HG03342 (cell line): ENCODE data around the gene ACBD5.
"Not testable (repeated sequence)": the region's sequence is repeated elsewhere in the genome, so short reads cannot be mapped to it uniquely, and the experiment has no call there.

Experiments
- ATAC-seq: cut with Tn5 transposase; IDR thresholded peaks from one replicate; pipeline ENCODE4 v1.9.1; 2021; ENCODE audit warnings: mild to moderate bottlenecking, moderate library complexity; ENCODE audit not compliant: unreplicated experiment

The ACBD5 gene, protein sequence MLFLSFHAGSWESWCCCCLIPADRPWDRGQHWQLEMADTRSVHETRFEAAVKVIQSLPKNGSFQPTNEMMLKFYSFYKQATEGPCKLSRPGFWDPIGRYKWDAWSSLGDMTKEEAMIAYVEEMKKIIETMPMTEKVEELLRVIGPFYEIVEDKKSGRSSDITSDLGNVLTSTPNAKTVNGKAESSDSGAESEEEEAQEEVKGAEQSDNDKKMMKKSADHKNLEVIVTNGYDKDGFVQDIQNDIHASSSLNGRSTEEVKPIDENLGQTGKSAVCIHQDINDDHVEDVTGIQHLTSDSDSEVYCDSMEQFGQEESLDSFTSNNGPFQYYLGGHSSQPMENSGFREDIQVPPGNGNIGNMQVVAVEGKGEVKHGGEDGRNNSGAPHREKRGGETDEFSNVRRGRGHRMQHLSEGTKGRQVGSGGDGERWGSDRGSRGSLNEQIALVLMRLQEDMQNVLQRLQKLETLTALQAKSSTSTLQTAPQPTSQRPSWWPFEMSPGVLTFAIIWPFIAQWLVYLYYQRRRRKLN

DNA sequence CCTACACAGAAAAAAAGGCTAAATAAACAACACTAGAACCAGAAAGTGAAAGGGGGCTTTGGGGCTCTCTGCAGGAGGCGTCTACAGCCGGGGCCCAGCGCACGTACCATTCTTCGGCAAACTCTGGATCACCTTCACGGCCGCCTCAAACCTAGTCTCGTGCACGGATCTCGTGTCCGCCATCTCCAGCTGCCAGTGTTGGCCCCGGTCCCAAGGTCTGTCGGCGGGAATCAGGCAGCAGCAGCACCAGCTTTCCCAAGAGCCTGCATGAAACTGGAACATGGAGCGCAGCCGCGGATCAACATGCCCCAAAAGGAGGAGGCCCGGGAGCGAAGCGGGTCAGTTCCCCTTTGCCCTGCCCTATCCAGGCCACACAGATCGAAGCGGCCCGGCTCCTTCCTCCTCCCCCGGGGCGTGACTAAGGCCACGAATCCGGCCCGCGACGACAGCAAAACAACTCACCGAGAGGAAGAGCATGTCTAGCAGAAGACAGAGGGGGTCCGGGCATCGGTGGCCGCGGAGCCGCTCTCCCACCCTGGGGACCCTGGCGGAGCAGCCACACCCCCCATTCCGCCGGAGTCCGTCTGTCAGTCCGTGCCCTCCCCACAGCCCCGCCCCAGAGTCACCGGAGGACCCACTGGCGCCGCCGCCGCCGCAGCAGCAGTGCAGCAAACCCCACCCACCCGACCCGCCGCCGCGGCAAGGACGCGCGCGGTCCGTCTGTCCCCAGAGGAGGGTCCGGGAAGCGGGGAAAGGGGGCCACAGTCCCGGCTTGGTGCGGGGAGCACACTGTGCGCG, at the start of gene ACBD5:
TSS of gene ACBD5 (minus strand) at position 586 of the 798 bp plus-strand sequence. CDS start at position 477, 109 bp downstream.
- ATAC-seq = peak; percentile 46

DNA sequence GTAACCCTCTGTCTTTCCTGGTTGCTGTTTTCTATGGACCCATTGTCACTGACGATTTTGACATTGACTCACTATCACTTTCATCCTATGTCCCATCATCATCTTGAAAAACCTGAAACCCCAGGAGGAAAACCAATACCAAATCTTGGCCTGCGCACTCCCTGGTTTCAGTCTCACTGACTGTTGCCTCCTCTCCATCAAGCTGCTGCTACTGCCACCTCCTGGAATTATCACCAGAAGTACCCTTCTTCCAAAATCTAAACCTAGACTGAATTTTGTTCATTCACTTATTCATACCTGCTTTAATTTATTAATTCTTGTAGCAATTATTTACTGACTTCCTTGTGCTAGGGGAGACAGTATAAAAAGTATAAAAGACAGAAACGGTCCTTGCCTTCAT, 44.5 kb upstream of the ACBD5 start:
- no peak for ATAC-seq

DNA sequence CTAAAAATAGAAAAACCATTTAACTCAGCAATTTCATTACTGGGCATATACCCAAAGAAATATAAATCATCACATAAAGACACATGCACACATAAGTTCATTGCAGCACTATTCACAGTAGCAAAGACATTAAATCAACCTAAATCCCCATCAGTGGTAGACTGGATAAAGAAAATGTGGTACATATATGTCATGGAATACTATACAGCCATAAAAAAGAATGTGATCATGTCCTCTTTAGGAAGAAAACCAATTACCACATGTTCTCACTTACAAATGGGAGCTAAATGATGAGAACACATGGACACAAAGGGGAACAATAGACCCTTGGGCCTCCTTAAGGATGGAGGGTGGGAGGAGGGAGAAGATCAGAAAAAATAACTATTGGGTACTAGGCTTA, 36.0 kb upstream of the ACBD5 start:
- ATAC-seq = no peak

DNA sequence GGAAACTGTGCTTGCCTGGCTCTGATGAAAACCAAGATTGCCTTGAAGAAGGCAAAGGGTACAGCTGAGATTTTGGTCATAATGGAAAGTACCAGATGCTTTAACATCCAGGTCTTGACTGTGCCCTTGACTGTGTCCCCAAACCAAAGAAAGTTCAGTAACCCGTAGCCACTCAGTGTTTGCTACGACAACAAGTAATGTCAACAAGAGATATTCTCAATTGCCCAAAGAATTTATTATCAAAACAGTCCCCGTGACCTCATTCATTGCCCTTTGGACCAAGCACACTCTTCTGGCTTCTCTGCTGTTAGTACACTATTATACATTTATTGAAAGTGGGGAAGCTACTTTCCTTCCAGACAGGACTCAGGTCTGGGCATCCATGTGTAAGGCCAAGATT, 25.4 kb upstream of the ACBD5 start:
- ATAC-seq = not testable (repeated sequence)

DNA sequence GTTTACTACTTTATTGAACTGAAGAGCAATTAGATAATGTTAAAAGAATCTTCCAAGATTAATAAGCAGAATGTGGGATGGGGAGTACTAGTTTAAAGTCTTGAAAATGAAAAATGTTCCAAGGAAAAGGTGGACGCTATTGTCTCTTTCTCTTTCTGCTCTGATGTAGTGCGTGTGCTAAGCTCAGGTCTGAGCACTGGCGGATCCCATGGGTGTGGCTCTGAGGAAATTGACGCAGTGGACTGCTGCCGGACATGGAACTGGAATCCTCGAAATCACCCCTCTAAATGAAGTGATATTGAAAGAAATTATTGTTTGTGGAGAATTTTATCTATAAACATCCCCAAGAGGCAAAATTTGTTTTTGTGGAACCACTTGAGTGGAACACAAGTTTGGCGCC, 22.2 kb upstream of the ACBD5 start:
- ATAC-seq = not testable (repeated sequence)

DNA sequence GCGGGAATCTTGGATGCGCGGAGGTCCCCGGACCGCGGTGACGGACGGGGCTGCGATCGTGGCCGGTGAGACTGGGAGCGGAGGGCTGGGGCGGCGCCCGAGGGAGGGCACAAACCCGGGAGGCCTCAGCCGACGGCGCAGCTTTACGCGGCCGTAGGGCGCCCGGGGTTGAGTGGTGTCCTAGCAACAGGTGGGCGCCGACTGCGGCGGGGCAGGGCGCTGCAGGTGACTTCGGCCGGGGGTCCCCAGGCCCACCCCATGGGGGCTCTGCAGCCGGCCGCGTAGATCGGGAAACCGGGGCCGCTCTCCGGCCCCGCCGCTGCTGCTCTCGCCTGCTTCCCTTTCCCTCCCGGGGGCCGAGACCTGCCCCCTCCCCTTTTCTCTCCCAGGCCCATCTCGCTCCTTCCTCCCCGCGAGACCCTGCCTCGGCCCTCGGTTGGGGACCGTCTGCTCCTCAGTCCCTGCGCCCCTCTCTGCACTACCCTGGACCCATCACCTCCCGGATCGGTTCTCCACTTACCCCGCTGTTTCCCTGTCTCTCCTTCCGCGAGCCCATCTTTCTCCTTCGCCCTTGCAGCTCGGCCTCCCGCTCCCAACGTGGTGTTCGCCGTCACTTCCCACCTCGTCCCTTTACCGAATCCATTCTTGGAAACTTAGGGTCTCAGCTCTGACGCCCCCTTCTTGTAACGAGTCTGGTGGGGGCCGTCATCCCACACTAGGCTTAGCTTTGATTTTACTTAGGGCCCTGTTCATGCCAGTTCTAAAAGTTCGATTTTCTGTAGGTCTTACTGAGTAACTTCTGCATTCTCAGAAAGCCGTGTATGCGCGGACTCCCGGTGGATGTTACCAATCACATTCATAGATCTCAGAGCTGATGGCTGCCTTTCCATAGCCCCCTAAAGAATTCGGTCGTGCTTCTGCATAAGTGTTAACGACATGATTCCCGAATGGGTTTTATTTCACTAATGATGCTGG, 18.5 kb upstream of the ACBD5 start:
- no peak for ATAC-seq

DNA sequence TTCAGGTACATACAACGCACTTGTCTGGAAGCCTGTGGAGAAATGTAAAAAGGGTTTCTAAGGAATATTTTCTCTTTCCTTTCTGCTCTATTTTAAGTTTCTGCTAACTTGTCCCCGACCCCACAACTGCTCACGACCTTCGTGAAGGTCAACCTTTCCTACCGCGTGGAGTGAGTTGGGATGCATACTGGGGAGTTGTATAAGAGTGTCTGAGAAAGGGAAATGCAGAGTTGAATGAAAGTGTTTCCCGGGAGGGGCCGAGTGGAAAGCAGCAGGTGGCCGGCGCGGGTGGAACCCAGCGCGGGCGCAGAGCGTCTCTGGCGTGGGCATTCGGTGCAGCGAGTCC, 17.9 kb upstream of the ACBD5 start:
- ATAC-seq = no peak

DNA sequence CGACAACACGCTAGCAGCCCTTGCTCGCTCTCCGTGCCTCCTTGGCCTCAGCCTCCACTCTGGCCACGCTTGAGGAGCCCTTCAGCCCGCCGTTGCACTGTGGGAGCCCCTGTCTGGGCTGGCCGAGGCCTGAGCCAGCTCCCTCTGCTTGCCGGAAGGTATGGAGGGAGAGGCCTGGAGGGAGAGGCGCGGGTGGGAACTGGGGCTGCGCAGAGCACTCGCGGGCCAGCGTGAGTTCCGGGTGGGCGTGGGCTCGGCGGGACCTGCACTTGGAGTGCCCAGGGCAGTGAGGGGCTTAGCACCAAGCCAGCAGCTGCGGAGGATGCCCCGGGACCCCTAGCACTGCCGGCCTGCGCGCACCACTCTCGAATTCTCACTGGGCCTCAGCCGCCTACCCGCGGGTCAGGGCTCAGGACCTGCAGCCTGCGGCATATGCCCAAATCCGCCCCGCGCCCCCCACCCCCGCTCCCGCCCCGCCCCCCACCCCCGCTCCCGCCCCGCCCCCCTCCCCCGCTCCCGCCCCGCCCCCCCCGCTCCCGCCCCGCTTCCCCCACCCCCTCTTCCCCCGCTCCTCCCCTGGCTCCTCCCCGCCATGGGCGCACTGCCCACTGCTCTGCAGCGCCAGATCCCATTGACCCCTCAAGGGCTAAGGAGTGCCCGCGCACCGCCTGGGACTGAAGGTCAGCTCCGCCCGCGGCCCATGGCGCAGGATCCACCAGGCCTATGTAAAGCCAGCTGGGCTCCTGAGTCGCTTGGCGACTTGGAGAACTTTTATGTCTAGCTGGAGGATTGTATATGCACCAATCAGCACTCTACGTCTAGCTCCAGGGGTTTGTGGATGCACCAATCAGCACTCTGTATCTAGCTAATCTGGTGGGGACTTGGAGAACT, 15.9 kb upstream of the ACBD5 start:
- ATAC-seq = no peak

DNA sequence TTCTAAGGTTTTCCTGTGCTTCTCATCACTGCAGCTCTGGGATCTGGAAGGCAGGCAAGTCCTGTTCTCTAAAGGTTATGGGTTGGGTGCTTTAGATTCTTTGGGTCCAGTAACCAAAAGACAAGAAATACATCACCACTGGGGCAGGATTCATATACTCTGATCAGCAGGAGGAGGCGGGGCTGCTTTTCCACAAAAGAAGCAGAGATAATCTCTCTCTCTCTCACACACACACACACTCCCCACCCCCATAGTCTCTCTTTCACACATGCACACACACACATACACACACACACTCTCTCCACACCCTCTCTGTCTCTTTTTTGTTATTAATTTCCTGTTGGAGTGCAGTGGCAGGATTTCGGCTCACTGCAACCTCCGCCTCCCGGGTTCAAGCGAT, 13.0 kb upstream of the ACBD5 start:
- no peak for ATAC-seq

DNA sequence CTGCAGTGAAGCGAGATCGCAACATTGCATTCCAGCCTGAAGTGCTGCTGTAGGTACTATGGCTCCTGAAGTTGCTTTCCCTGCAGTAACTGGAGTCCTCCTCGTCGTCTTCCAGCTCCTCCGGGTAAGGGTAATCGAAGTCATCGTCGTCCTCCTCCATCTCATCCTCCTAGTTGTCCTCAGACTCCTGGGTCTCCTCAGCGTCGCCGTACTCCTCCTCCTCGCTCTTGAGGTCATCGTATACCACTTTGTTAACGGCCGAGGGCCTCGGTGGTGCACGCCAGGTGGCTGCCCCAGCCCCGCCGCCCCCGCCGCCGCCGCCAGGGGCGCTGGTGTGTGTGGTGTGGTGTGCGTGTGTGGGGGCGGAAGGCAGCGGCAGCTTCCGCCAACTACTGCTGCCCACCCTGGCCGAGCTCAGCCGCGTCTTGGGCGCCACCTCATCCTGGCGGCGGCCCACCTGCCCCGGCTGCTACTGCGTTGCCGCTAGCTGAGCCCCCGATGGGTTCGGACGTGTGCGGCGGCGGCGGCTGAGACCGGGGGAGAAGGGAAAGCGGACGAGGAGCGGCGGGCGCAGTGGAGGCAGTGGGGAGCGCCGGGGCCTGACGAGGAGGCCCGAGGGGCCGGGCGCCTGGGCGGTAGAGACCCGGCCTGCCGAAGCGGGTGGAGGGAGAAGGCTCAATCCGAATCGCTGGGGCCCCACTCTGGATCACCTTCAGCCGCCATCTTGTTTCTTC, 11.8 kb upstream of the ACBD5 start:
- ATAC-seq = peak; percentile 99

DNA sequence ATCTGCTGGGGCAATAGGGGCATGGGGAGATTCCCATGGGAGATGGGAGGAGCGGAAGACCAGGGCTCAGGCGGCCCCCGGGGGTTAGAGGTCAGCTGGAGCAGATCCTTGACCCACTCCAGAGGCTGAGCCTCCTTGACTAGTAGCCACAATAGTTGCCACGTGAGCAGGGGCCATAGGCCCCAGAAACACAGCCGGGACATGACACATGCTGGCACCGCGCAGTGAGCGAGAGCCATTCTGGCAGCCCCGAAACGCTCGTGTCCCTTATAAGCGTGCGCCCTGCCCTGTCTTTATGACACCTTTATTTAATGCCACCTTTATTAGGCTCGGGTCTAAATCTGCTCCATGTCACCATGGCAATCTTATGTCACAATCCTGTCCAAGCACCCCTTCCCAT, 11.0 kb upstream of the ACBD5 start:
- no peak for ATAC-seq

DNA sequence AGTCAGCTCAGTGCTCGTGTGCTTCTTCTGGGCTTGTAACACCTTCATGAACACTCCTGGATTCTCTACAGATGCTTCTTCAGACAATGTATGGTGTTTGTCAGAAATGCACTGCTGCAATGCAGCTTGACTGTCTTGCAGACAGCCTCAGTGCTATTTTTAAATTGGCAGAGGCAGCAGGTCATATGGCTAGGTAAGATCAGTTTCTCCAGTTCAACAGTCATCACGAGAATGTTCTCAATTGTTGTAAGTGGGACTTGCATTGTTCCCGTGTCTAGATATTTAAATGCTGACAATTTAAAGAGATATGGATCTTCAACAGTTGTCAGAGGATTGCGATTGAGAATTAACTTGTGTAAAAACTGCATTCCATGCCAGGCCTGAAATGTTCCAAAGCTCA, 7.6 kb upstream of the ACBD5 start:
- no peak for ATAC-seq

DNA sequence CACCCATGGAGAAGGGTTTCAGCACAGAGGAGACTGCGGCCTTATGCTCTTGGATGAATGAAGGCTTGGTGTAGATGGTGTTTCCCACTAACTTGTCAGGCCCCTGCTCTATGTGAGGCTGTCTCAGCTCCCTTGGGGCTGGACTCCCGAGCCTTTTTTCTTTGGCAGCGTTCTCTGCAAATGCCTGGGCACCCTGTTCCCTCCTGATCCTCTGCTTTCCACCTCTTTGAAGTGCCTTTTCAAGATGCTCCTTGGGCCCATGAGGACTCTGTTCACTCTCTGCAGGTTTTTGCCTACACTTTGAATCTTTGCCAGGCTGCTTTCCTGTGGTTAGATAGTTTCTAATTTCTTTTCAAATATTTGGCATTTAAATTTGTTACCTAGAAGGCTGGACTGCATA, 6.8 kb upstream of the ACBD5 start:
- ATAC-seq = no peak

DNA sequence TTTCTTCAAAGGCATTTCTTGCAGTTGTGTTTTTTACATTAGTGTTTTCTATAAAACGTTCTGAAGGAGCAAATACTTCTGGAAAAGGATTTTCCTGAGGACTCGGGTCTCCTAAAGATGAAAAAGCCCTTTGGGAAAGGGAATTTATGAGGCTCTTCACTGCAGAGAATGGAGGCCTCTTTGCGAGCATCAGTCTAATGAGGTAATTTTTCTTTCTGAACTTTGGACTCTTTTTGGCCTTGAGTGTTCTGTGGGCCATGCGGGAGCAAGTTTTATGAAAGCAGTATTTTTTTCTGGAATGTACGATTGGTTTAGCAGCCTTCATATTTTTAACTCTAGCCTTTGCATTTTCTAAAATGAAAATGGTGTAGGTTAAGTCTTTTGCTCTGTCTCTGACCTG, 6.4 kb upstream of the ACBD5 start:
- ATAC-seq = no peak

DNA sequence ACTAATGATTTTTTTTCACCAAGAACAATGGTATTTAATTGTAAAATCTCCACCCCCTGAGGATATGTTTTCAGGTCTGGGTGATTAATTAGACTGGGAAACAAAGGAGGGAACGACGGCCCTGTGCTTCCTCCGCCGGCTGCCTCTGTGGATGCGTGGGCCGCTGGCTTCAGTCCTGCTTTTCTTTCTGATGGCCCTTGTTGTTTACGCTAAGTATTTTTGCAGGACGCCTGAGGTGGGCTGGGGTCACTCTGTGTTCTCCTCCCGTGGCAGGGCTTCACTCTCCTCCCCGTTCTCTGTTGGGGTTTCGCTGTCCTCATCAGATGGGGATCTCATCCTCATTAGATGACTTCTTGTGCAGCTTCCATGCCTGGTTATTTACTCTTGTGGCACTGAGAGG, 5.2 kb upstream of the ACBD5 start:
- no peak for ATAC-seq

DNA sequence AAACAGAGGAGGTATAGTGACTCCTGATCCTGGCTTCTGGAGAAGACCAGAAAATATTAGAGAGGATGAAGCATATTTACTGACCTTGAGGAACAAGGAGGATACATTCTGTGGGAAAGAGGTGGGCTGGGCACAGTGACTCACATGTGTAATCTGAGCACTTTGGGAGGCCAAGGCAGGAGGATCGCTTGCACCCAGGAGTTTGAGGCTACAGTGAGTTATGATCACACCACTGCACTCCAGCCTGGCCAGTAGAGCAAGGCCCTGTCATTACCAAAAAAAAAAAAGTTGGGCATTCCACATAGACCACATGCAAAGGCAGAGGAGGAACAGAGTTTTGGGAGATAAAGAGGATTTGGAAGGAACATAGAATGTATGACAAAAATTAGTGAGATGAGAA, 4.4 kb upstream of the ACBD5 start:
- ATAC-seq = no peak

DNA sequence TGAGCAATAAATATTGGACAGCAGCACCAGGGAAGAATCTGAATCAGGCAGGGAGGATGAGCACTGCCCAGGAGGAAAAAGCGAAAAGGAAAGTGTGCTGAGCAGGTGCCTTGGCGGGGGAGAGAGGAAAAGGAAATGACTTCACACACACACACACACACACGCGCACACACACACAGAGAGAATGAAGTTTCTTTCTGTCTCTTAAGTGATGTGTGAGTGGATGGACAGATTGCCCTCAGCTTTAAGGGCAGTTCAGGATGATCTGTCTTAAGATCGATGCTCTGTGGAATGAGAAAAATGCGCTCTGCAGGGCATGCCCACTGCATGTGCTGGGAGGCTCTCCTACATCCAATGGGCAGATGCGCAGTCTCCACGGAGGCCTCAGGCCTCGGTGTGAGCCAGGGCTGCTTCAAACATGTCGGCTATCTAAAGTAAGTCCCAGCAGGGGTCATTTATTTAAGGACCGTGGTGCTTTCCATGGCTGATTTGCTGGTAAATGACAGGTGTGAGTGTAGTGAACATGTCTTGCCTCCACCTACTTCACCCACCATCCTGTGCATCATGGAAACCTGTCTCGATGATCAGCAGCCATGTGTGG, 2.5 kb upstream of the ACBD5 start:
- ATAC-seq = peak; percentile 32

DNA sequence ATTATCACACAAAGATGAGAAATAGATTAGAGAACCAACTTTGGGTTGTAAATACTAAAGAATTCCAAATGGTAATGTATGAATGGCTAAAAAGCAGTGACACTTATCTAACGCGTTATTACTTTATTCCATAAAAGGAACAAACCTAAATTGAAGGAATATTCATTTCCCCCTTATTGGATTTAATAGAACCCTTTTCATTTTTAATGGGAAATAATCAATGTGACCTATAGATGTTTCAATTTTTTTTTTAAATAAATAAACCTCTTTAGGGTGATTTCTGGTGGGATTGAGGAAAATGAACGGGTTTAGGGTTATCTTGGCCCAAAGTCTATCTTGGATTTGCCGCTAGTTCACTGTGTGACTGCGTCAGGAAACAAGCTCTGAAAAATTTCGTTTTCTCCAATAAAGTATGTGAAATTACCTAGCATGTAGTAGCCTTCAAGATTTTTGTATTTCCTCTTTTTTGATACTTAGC, 1.9 kb upstream of the ACBD5 start:
- no peak for ATAC-seq
